ENCODE data around the gene TCAP.

Gene TCAP

GRCh38 chr17:39652587-39653315, 12.4 kb upstream of the TCAP start:
- DNase-seq: no peak

DNA sequence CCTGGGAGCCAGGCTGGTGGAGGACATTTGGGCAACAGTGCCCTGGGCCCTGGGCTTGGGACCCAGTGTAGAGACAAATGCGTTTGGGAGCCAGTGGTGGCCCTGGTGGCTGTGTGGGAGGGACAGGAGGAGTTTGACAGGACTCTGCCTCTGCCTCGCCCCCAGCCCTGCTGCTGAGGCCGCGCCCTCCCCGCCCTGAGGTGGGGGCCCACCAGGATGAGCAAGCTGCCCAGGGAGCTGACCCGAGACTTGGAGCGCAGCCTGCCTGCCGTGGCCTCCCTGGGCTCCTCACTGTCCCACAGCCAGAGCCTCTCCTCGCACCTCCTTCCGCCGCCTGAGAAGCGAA, 11.9 kb upstream of the TCAP start:
- DNase-seq: no peak

GRCh38 chr17:39653662-39654331, 11.4 kb upstream of the TCAP start:
- DNase-seq: peak; percentile 32

DNA sequence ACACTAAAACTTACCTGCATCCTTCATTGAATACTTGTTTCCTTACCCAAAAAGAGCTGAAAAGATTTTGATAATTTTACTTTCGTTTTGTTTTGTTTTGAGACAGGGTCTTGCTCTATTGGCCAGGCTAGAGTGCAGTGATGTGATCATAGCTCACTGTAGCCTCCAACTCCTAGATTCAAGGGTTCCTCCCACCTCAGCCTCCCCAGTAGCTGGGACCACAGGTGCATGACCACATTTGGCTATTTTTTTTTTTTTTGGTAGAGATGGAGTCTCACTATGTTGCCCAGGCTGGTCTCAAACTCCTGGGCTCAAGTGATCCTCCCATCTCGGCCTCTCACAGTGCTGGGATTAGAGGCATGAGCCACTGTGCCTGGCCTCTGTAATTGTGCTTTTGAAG, 10.0 kb upstream of the TCAP start:
- DNase-seq: no peak

DNA sequence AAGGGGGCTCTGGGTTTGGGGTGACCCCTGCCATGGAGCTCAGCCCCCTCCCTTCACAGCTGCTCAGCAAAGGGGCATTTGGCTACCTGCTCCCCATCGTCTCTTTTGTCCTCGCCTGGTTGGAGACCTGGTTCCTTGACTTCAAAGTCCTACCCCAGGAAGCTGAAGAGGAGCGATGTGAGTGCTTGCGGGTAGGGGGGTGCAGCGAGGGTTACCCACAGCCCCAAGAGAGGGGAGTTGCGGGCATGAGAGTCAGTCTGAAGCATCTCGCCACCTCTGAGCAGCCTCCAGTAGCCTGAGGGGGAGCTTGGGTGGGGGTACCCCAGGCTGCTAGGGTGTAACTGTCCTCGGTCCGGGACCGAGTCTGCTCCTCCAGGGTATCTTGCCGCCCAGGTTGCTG, 6.8 kb upstream of the TCAP start:
- DNase-seq: no peak

GRCh38 chr17:39658760-39659159, 6.4 kb upstream of the TCAP start:
- DNase-seq: no peak

GRCh38 chr17:39659279-39660010, 5.7 kb upstream of the TCAP start:
- no peak for DNase-seq

DNA sequence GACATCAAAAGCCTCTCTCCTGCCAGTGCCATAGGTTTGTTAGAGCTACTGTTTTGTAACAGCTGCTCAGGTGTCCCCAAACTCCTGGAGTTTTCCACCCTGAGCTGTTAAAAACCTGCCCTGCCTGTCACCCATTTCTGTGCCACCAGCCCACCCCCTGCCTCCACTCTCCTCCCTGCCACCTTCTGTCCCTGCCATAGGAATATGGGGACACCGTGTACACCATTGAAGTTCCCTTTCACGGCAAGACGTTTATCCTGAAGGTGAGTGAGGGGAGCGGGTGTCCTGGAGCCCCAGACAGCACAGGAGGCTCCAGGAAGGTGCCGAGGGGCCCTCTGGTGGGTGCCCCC, 5.2 kb upstream of the TCAP start:
- DNase-seq: no peak

- no peak for DNase-seq
These were observed 4.5 kb upstream of the TCAP start for GRCh38 chr17:39660397-39661385.

GRCh38 chr17:39661744-39662541, 3.2 kb upstream of the TCAP start:
- no peak for DNase-seq

DNA sequence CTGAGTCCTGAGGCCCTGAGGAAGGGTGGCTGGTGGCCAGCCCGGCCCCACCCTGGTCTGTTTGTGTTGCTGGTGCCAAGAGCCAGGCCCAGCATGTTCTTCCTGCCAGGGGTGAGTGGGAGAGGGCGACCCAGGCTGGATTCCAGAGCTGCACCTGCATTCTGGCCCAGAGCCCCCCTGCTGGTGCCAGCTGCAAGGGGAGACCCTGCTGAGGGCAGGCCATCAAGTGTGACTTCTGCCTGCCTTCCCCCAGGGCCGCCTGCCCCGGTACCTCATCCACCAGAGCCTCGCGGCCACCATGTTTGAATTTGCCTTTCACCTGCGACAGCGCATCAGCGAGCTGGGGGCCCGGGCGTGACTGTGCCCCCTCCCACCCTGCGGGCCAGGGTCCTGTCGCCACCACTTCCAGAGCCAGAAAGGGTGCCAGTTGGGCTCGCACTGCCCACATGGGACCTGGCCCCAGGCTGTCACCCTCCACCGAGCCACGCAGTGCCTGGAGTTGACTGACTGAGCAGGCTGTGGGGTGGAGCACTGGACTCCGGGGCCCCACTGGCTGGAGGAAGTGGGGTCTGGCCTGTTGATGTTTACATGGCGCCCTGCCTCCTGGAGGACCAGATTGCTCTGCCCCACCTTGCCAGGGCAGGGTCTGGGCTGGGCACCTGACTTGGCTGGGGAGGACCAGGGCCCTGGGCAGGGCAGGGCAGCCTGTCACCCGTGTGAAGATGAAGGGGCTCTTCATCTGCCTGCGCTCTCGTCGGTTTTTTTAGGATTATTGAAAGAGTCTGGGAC, 2.4 kb upstream of the TCAP start:
- peak; percentile 9 for DNase-seq

- no peak for DNase-seq
These were observed 1.8 kb upstream of the TCAP start for GRCh38 chr17:39663340-39663687.

DNA sequence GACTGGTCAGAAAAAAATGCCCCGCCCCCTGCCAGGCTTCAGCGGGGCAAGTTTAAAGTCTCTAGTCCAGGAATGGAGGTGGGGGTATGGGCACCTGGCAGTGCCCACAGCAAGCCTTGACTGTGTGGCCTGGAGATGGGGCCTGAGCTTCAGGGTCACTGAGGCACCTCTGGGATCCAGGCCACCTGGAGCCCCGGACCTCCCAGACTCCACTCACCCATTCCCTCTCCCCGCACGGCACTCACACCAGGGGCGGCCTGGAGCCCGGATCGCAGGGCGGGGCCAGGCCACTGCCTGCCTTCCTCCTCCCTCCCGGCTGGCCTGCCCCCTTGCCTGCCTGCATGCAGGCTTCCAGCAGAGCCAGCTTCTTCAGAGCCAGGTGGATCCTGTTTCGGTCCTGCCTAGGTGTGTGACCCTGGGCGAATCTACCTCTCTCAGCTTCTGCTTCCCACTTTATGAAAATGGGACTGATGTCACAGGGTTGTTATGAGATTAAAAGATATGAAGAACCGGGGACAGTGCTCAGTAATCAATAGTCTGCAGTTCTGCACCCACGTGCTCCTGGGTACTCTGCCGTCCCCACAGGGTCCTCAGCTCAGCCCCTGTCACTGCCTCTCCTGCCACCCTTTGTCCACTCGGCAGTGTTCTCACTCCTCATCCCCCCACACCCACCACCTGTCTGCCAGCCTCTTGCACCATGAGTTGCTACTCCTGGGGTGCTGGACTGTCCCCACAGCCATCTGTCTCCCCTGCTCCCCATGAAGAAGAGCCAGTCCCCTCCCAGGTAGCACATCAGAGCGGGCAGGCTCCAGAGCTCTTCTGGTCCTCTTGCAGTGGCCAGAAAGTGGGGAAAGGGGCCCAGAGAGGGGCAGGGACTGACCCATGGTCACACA, 1.2 kb upstream of the TCAP start:
- no peak for DNase-seq

GRCh38 chr17:39665642-39666224, 584 bp downstream of the TCAP start:
- peak; percentile 60 for DNase-seq

GRCh38 chr17:39666231-39666600, 1.1 kb downstream of the TCAP start:
- DNase-seq: no peak

GRCh38 chr17:39666601-39667261, 1.6 kb downstream of the TCAP start:
- no peak for DNase-seq

DNA sequence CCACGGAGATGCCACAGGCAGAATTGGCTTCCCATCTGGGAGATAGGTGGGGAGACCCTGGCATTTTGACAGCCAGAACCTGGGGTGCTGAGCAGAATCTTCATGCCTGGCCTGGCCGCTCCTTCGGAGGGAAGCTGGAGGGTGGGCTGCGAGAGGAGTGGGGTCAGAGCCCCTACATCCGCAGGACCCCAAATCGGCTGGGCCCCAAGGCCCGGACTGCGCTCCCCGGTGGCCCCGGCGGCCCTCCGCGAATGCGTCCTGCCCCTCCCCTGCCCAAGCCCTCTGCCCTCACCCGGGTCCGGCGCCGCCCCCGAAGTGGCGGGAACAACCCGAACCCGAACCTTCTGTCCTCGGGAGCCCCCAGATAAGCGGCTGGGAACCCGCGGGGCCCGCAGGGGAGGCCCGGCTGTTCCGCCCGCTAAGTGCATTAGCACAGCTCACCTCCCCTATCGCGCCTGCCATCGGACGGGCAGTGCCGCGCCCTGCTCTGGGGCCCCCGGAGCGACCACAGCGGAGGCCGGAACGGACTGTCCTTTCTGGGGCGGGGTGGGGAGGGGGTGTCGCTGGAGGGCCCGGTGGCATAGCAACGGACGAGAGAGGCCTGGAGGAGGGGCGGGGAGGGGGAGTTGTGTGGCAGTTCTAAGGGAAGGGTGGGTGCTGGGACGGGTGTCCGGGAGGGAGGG, 2.3 kb downstream of the TCAP start:
- DNase-seq: peak; percentile 40
